Fibroblast of mammary gland (primary cell): ENCODE data around the gene CALR3.

Source experiments
- DNase-seq: peaks from one replicate; pipeline ENCODE4 v3.0.0-alpha.2; 2010; ENCODE audit warnings: low read depth
- H3K4me3 ChIP-seq: 2 replicates; pipeline ENCODE4 v1.5.1; 2011; ENCODE audit warnings: low read depth, mild to moderate bottlenecking, low read length, moderate library complexity; ENCODE audit not compliant: control insufficient read depth
- CTCF ChIP-seq: conservative IDR thresholded peaks from 2 replicates; pipeline ENCODE4 v1.5.1; 2011; ENCODE audit warnings: low read depth, low read length, inconsistent platforms; ENCODE audit not compliant: control insufficient read depth, insufficient read depth

Gene CALR3

GRCh38 chr19:16530540-16531379 is 34.8 kb upstream of the CALR3 start:
- no peak overlapping the region for H3K4me3 ChIP-seq
- no peak for TF ChIP-seq CTCF
- no peak for DNase-seq

- H3K4me3 ChIP-seq, result no peak overlapping the region
- no peak for DNase-seq
- TF ChIP-seq CTCF, result no peak
Measured at GRCh38 chr19:16529466-16530144, 33.6 kb upstream of the CALR3 start.

GRCh38 chr19:16527971-16528521 is 32.1 kb upstream of the CALR3 start:
- no peak overlapping the region for H3K4me3 ChIP-seq
- DNase-seq, result peak; percentile 32
- peak; percentile 38 for TF ChIP-seq CTCF

- TF ChIP-seq CTCF, result no peak
- H3K4me3 ChIP-seq, result no peak overlapping the region
- DNase-seq, result no peak
Measured at GRCh38 chr19:16527334-16527935, 31.5 kb upstream of the CALR3 start.

- H3K4me3 ChIP-seq, result no peak overlapping the region
- no peak for TF ChIP-seq CTCF
- no peak for DNase-seq
Measured at GRCh38 chr19:16525751-16526481, 29.9 kb upstream of the CALR3 start.
